ENCODE data around the gene FXYD5.

- TF ChIP-seq POLR2AphosphoS5 (IDR thresholded peaks at IDR 0.05; ENCODE audit: low read depth) (no peak), REST (IDR thresholded peaks at IDR 0.05; ENCODE audit: insufficient replicate concordance, low read depth) (no peak)
- TF ChIP-seq, protein P1, sequence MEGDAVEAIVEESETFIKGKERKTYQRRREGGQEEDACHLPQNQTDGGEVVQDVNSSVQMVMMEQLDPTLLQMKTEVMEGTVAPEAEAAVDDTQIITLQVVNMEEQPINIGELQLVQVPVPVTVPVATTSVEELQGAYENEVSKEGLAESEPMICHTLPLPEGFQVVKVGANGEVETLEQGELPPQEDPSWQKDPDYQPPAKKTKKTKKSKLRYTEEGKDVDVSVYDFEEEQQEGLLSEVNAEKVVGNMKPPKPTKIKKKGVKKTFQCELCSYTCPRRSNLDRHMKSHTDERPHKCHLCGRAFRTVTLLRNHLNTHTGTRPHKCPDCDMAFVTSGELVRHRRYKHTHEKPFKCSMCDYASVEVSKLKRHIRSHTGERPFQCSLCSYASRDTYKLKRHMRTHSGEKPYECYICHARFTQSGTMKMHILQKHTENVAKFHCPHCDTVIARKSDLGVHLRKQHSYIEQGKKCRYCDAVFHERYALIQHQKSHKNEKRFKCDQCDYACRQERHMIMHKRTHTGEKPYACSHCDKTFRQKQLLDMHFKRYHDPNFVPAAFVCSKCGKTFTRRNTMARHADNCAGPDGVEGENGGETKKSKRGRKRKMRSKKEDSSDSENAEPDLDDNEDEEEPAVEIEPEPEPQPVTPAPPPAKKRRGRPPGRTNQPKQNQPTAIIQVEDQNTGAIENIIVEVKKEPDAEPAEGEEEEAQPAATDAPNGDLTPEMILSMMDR (IDR thresholded peaks at IDR 0.05; ENCODE audit: insufficient read depth, low read length): no peak
These were observed 12.5 kb upstream of the FXYD5 start for GRCh38 chr19:35141837-35142605.
